LoVo (cell line): ENCODE measurements around the gene COG4.
"Not testable (repeated sequence)": the region's sequence is repeated elsewhere in the genome, so short reads cannot be mapped to it uniquely, and the experiment has no call there.

Experiments
- DNase-seq: peaks from one replicate; pipeline ENCODE4 v3.0.0-alpha.2; 2016; ENCODE audit warnings: low spot score

COG4 gene

DNA sequence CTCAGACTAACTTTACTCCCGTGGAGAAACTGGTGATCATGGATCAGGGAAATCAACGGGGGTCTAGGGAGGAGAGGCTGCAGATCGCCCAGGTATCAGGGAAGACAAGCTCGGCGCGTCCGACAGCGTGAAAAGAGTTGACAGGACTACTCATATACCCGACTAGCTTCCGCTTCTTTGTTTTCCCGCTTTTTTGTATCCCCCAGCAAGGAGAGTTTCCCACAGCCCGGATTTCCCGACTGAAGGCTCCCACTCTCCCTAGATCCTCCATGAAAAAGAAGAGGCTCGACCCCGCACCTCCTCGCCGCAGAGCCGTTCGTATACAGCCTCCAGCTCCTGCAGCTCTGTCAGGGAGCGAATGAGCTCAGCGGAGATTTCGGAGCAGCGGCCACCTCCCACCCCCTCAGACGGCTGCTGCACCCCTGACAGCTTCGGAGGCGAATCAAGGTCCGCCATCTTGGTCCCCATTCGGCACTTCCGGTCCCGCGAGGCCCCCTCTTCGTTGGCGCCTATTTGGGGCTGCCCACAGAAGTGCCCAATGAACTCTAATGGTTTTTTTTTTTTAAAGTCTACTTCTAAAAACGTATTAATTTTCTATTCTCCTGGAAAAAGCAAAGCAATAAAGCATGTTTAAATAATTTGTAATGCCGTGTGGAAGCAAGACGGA is at the start of gene COG4:
Gene COG4 (minus strand): TSS at position 479 of the 667 bp plus-strand sequence. CDS start 11 bp downstream, at position 468.
- DNase-seq = peak; percentile 90

GRCh38 chr16:70572926-70573270 is 49.5 kb upstream of the COG4 start:
- DNase-seq = no peak

DNA sequence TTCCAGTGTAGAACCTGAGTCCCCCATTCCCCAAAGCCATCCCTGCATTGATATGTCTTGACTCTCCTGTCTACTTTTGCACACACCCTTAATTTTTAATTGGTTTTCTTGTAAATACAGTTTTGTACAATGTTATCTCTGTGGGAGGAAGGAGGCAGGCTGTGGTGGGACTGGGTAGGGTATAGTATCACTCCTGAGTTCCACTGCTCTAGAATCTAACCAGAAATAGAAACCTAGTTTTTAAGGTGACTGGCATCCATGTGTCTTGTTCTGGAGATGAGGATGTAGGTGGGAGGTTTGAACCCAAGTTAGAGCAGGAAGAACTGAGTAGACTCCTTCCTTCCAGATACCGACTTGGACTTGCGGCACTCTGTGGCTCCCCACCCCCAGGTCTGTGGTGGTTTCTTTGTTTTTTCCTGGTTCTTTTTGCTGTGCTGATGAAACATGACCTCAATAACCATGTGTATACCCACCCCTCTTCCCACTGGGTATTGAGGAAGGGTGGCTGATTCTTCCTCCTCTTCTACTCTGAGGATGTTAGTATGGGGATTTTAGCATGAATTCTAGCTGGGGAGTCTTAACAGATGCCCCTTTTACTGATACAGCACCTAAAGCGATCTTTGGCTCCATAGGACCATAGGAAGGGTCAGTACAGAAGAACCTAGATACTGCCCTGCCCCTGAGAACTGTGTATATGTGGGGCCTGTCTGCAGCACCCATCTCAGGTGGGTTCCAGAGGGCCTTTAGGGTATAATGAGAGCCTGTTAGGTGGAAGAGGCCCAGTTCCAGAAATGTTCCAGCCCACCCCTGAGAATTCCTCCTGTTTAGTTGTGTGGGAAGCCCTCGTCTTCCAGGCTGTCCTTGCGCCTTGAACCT is 48.9 kb upstream of the COG4 start:
- no peak for DNase-seq

GRCh38 chr16:70571623-70572022 is 48.3 kb upstream of the COG4 start:
- DNase-seq = no peak

- no peak for DNase-seq
Measured at GRCh38 chr16:70570967-70571570, 47.7 kb upstream of the COG4 start.

DNA sequence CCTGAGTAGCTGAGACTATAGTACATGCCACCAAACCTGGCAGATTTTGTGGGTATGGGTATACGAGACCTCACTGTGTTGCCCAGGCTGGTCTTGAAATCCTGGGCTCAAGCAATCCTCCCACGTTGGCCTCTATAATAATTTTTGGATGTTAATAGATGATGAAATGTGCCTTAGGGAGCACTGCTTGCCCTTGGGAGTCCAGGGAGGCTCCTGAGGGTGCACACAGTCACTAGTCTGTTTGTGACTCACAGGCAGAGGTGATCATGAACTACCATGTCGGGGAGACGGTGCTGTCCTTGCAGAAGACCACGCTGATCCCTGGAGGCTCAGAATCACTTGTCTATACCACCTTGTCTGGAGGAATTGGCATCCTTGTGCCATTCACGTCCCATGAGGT is 46.4 kb upstream of the COG4 start:
- no peak for DNase-seq

GRCh38 chr16:70568601-70569237 is 45.4 kb upstream of the COG4 start:
- DNase-seq = no peak

DNA sequence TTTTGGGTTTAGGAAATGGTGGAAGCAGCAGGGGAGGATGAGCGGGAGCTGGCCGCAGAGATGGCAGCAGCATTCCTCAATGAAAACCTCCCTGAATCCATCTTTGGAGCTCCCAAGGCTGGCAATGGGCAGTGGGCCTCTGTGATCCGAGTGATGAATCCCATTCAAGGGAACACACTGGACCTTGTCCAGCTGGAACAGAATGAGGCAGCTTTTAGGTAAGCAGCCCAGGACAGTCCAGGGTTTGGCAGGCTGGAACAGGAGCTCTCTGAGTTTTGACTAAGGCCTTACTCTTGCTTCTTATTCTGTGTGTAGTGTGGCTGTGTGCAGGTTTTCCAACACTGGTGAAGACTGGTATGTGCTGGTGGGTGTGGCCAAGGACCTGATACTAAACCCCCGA is 41.7 kb upstream of the COG4 start:
- DNase-seq = no peak

DNA sequence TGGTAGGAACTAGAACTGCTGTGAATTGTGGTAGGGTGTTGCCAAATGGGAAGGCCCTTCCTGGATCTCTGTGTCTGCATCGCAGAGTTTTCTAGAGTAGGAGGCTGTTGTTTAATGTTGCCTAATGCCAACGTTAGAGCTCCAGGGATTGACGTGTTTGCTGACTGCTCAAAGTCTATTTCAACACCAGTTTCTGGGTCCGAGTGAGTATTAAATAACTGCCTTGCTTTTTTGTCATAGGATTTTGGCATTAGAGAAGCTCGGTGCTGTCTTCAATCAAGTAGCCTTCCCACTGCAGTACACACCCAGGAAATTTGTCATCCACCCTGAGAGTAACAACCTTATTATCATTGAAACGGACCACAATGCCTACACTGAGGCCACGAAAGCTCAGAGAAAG is 40.3 kb upstream of the COG4 start:
- DNase-seq = no peak

DNA sequence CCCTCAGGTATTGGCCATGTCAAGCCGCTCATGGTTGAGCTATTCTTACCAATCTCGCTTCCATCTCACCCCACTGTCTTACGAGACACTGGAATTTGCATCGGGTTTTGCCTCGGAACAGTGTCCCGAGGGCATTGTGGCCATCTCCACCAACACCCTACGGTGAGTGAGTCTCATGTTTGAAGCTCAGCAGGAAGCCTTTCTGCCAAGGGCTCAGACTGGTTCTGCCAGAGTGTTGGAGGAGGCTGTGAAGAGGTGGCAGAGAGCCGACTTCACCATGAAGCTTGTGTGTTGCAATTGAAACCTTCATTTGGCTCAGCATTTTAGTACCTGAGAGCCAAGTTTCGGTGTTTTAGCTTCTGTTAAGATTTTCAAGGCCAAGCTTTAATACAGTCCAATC is 38.3 kb upstream of the COG4 start:
- DNase-seq = no peak

GRCh38 chr16:70556063-70556462 is 32.7 kb upstream of the COG4 start:
- no peak for DNase-seq

- DNase-seq = no peak
Measured at GRCh38 chr16:70553645-70554044, 30.3 kb upstream of the COG4 start.

- DNase-seq = no peak
Measured at GRCh38 chr16:70552675-70553074, 29.3 kb upstream of the COG4 start.

DNA sequence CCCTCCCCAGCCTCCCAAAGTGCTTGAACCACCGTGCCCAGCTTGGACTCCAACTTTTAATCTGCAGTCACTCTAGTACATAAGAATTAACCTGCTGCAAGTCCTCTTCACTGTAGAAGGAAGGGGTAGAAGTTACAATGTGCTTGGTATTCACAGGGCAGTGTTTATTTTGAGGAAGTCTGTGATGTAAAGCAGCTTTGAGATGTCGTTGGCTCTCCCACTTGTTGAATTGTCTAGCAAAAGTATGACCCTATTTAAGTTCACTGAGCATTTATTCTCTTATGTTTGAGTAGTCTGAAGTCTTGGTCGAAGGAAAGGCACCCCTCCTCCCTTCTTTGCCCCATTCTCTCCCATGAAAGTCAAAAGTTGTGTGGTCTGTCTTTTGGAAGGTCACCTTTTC is 28.4 kb upstream of the COG4 start:
- DNase-seq = no peak

GRCh38 chr16:70550082-70550481 is 26.7 kb upstream of the COG4 start:
- no peak for DNase-seq

DNA sequence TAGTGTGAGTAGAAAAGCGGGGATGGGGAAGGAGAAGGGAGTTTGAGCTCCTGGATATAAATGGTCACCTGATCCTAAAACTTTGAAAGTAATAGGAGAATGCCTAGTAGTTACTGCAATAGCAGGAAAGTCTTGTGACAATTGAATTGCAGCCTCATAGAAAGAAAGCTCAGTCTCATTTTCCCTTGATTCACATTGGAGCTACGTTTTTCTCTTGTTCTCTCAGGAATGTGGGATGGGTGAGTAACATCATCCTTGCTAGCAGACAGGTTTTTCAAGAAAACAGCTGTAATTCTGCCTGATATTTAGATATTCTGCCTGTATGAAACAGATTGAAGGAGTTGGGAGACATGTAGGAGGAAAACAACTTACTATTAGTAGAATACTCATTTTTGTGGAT is 25.6 kb upstream of the COG4 start:
- no peak for DNase-seq

GRCh38 chr16:70544548-70544947 is 21.2 kb upstream of the COG4 start:
- DNase-seq = no peak

GRCh38 chr16:70540994-70541393 is 17.6 kb upstream of the COG4 start:
- no peak for DNase-seq

DNA sequence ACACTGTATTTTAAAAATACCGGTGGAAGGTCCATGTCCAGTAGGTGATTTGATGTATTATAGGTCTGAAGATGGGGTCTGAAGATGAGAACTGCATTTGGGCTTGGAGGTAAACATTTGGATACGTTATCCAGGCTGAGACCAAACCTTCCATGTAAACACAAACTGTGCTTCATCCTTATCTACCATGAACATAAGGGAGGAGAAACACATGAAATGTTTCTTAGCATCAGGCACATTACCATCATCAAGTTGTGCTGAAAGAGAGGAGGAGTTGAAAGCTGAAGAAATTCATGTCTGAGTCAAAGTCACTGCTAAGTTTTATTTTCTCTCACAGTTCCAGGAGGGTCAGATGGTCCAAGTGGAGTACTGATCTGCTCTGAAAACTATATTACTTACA is 11.6 kb upstream of the COG4 start:
- DNase-seq = no peak

GRCh38 chr16:70529954-70530353 is 6.6 kb upstream of the COG4 start:
- not testable (repeated sequence) for DNase-seq

DNA sequence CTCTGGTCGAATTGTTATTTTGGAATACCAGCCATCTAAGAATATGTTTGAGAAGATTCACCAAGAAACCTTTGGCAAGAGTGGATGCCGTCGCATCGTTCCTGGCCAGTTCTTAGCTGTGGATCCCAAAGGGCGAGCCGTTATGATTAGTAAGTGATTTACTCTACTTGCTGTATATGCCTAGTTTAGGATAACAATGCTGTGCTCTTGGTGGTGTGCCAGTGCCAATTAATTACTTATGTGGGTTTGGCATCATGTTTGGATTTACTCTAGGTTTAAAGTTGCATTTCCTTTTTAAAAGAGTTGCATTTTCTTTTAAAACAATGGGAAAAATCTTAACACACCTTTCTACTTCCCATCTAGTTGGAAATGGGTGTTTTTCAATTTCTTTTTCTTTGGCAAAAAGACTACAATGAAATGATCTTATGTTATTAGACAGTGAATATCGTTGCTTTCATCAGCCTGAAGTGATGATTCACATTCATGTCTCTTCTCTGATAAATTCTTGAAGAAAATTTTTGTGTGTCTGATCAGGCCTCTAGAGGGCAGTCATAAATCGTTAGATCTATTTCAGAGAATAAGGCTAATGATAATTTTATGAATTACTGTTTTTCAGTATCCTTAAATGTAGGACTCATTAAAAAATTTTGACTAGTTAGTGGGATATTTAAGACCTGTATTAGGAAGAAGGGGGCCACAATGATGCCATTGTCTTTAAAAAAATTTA is 5.9 kb upstream of the COG4 start:
- peak; percentile 42 for DNase-seq
